CD4-positive, alpha-beta T cell treated with Interleukin-4 for 1 hour (primary cell): Measurements from ENCODE around the gene DDX28.
"Not testable (repeated sequence)": the region's sequence is repeated elsewhere in the genome, so short reads cannot be mapped to it uniquely, and the experiment has no call there.

Source experiments
- DNase-seq, 2 donors: peaks; one replicate each; pipeline ENCODE4 v3.0.0-alpha.2; 2020 to 2022

Gene DDX28

GRCh38 chr16:68037841-68038597 lies 15.0 kb upstream of the DDX28 start:
- no peak for DNase-seq

GRCh38 chr16:68035227-68035626 lies 12.2 kb upstream of the DDX28 start:
- no peak for DNase-seq

DNA sequence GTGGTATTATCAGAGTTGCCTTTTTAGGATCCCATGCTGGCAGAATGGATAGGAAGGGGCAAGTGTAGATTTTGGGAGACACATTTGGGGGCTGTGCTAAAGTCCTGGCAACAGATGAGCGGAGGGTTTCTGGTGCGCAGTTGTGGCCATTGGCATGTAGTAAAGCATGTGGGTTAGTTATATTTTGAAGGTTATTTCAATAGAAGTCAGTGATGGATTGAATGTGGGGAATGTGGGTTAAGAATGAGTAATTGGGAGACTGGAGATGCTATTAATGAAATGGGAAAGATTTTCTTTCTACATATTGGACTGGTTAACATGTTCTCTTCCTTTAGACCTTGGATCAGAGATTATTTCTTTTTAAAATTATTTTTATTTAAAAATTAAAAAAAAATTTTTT lies 10.1 kb upstream of the DDX28 start:
- DNase-seq = no peak

- DNase-seq = no peak
Measured at GRCh38 chr16:68031951-68032350, 8.9 kb upstream of the DDX28 start.

DNA sequence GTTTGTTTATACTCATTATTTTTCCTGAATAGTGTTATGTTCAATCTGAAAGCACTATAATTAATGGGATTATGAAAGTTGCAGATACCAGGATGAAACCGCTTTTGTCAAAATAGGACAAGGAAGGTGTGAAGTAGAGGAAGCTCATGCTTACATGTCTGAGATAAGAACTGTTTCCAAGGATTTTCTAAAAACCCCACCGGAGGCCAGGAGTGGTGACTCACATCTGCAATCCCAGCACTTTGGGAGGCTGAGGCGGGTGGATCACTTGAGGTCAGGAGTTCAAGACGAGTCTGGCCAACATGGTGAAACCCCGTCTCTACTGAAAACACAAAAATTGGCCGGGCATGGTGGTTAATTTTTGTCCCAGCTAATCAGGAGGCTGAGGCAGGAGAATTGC lies 7.1 kb upstream of the DDX28 start:
- not testable (repeated sequence) for DNase-seq

- DNase-seq = no peak
Measured at GRCh38 chr16:68028996-68029395, 6.0 kb upstream of the DDX28 start.

DNA sequence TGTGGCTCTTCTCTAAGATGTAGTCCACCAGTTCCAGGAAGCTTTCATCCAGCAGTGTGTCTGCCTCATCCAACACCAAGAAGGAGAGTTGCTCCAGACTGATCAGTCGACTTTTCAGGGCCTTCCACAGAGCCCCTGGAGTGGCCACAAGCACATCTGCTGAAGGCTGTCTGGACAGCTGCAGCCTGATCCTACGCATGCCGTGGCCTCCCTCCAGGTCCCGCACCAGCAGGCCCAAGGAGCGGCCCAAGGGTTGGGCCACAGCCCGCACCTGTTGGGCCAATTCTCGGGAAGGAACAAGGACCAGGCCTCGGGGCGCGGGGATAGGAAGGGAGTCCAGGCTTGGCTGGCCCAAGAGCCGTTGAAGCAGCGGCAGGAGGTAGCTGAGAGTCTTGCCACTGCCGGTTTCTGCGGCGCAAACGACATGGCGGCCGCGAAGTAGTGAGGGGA lies 729 bp downstream of the DDX28 start:
- no peak for DNase-seq

DNA sequence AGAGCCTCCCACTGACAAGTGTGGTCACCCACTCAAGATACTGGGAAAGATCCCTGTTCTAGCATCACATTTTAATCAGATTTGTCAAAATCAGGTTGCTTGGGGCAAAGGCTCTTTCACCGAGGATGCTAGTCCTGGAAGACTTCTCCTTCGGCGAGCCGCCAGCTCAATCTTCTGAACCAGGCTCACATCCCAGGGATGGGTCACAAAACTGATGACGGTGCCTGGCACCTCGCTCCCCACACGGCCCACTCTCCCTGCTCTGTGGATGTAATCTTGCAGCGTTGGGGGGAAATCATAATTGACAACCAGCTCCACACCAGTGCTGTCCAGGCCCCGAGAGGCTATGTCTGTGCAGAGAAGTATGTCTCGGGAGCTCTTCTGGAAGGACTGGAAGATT lies 1.5 kb downstream of the DDX28 start:
- no peak for DNase-seq

DNA sequence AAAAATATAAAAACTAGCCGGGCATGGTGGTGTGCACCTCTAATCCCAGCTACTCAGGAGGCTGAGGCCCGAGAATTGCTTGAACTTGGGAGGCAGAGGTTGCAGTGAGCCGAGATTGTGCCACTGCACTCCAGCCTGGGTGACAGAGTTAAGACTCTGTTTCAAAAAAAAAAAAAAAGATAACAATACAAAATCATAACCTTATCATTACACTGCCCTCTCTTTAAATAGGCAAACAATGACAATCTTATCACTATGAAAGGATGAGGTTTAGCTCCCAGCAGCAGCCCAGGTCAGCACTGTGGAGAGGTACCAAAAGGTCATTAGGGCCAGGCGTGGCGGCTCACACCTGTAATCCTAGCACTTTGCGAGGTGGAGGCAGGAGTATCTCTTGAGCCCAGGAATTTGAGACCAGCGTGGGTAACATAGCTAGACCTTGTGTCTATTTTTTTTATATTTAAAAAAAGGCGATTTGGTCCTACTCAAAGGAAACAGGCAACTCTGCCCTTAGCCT lies 3.8 kb downstream of the DDX28 start:
- no peak for DNase-seq

DNA sequence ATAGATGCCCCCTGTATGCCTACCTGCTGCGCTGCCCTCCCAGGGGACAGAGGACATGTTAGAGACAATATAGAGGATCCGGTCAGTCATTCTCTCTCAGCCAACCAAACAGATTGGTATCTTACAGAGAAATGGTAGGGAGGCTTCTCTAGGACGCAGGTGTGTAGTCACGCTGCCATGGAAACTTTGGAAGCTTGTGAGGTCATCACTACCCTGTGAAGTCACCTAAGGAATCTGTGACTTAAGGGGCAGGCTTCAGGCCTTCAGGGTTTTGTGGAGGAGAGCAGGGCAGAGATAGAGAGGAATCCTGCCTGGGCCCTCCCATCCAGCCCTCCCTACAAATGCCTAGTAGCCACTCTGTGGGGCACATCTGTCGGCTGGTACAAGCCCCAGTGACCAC lies 7.4 kb downstream of the DDX28 start, which contains the start of gene DPEP2NB:
Gene DPEP2NB (minus strand): TSS at position 231 of the 400 bp plus-strand sequence. CDS start 141 bp downstream, at position 90.
- no peak for DNase-seq

DNA sequence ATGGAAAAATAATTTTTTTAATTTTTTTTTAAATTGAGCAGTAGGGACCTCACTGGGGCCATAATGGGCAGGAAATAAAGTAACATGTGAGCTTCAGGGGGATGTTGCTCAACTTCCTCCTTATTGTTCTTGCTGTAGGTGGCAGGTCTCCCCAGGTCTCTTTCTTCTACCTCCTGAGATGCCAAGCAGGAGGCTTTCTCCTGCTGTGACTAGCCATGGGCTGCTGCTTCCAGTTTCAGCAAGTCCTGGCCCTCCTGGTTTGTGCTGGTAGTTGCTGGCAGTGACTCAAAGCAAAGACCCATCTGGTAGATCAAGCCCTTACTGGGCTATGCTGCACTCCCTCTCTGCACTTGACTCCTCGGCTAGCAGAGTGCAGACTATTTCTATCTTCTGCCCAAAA lies 9.6 kb downstream of the DDX28 start:
- DNase-seq = no peak

DNA sequence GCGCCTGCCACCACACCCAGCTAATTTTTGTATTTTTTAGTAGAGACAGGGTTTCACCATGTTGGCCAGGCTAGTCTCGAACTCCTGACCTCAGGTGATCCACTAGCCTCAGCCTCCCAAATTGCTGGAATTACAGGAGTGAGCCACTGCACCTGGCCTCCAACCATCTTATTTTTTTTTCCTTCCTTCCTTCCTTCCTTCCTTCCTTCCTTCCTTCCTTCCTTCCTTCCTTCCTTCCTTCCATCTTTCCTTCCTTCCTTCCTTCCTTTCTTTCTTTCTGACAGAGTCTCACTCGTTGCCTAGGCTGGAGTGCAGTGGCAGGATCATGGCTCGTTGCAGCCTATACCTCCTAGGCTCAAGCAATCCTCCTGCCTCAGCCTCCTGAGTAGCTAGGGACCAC lies 13.2 kb downstream of the DDX28 start:
- not testable (repeated sequence) for DNase-seq

GRCh38 chr16:68009157-68009735 lies 13.8 kb downstream of the DDX28 start:
- no peak for DNase-seq

GRCh38 chr16:68005786-68006286 lies 17.2 kb downstream of the DDX28 start:
- peak; percentile 77 to 86 for DNase-seq

- no peak for DNase-seq
Measured at GRCh38 chr16:68005211-68005610, 17.8 kb downstream of the DDX28 start.

DNA sequence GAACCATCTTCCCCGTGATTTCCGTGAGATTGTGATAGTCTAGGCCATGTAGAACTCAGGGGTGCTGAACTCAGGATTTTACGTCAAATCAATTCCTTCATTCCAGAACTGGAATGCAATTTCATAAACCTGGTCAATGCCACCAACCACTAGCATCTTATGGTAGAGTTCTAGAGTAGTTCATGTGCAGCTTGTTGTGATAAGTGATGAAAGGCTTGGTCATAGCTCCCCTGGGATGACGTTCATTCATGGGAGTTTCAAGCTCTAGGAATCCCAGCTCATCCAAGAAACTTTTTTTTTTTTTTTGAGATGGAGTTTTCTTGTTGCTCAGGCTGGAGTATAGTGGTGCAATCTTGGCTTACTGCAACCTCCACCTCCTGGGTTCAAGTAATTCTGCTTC lies 20.0 kb downstream of the DDX28 start:
- no peak for DNase-seq

- DNase-seq = peak; percentile 16 to 18
Measured at GRCh38 chr16:68000450-68000849, 22.6 kb downstream of the DDX28 start.

DNA sequence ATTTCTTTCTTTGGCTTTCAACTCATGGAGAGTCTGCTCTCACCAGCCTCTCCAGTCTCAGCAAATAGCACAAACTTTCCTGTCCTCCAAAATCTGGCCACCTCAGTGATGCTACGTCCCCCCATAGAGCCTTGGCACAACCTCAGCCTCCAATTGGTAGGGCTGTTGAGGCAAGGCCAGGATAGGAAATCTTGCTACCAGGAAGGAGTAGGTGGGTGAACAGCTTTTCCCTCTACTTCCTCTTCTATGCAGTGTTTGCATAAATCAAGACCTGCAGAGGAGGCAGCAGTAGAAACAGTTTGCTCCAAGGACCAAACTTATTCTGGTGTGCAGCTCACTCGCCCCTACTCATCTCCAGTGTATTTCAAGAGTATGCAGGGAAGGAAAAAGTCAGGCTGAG lies 23.0 kb downstream of the DDX28 start:
- DNase-seq = no peak

- peak; percentile 62 to 72 for DNase-seq
Measured at GRCh38 chr16:67998779-67999688, 24.0 kb downstream of the DDX28 start, which contains the start of gene DPEP2. DPEP2 (minus strand) TSS chr16:67999484; CDS start chr16:67993212, 6,272 bp downstream.

- not testable (repeated sequence) for DNase-seq
Measured at GRCh38 chr16:67998231-67998778, 24.7 kb downstream of the DDX28 start.

DNA sequence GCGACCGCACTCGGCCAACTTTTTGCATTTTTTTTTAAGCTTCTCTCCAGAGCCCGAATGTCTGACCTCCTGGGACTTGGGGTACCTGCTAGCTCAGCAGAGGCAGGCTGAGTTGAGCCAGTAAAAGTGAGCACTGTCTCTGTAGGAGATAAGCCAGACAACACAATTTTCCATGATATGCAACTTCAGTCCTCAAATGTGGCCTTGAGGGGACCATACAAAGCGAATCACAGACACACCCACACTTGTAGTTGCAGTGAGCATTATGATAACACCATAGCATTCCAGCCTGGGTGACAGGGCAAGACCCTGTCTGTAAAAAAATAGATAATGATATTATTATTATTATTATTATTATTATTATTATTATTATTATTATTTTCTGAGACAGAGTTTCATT lies 26.4 kb downstream of the DDX28 start:
- DNase-seq = no peak

DNA sequence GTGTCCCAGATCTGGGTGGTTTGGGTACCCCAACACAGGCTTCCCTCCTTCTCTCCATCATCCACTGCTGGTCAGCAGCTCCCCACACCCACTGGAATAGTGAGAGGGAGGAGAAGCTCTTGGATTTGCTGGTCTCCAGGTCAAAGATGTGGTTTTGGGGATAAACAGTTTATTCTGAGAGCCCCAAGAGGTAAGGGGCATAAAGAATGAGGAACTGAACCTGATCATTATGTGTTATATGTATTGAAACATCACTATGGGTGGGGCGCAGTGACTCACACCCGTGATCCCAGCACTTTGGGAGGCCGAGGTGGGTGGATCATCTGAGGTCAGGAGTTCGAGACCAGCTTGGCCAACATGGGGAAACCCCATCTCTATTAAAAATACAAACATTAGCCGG lies 27.6 kb downstream of the DDX28 start:
- peak; percentile 37 to 77 for DNase-seq

GRCh38 chr16:67994040-67994408 lies 29.0 kb downstream of the DDX28 start:
- not testable (repeated sequence) for DNase-seq
